ENCODE data around the gene MED31.

The MED31 gene

DNA sequence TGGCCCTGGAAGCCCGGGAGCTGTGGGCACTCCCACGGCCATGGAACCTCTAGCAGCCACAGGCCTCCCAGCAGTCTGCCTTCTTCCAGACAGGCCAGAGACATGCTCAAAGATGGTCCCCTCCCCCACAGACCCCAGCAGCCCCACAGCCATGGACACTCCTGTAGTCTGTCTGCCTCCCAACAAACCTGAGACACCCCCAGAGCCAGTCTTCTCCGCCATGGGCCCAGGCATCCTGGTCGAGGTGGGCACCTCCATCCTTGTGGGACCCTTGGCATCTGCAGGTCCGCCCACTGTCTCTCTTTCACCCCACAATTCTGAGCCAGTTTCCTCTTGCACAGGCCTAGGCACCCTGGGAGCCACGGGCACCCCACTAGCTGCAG is 14.0 kb downstream of the MED31 start:
- Mint-ChIP-seq H3K4me3 (peak overlapping the region; percentile 75 to 81 (median 77)), H3K9me3 (no peaks in the 10 kb centered on the region), H3K27ac (no peak overlapping the region), H3K4me1 (peaks cover 18% of the 10 kb centered on the region), H3K27me3 (ENCODE audit: low read depth) (no peaks in the 10 kb centered on the region), H3K36me3 (ENCODE audit: low read depth) (peaks cover 32% of the 10 kb centered on the region)
- TF ChIP-seq, protein P1, sequence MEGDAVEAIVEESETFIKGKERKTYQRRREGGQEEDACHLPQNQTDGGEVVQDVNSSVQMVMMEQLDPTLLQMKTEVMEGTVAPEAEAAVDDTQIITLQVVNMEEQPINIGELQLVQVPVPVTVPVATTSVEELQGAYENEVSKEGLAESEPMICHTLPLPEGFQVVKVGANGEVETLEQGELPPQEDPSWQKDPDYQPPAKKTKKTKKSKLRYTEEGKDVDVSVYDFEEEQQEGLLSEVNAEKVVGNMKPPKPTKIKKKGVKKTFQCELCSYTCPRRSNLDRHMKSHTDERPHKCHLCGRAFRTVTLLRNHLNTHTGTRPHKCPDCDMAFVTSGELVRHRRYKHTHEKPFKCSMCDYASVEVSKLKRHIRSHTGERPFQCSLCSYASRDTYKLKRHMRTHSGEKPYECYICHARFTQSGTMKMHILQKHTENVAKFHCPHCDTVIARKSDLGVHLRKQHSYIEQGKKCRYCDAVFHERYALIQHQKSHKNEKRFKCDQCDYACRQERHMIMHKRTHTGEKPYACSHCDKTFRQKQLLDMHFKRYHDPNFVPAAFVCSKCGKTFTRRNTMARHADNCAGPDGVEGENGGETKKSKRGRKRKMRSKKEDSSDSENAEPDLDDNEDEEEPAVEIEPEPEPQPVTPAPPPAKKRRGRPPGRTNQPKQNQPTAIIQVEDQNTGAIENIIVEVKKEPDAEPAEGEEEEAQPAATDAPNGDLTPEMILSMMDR (IDR thresholded peaks at IDR 0.05; ENCODE audit: unreplicated experiment in 3 of 3) = no peak

DNA sequence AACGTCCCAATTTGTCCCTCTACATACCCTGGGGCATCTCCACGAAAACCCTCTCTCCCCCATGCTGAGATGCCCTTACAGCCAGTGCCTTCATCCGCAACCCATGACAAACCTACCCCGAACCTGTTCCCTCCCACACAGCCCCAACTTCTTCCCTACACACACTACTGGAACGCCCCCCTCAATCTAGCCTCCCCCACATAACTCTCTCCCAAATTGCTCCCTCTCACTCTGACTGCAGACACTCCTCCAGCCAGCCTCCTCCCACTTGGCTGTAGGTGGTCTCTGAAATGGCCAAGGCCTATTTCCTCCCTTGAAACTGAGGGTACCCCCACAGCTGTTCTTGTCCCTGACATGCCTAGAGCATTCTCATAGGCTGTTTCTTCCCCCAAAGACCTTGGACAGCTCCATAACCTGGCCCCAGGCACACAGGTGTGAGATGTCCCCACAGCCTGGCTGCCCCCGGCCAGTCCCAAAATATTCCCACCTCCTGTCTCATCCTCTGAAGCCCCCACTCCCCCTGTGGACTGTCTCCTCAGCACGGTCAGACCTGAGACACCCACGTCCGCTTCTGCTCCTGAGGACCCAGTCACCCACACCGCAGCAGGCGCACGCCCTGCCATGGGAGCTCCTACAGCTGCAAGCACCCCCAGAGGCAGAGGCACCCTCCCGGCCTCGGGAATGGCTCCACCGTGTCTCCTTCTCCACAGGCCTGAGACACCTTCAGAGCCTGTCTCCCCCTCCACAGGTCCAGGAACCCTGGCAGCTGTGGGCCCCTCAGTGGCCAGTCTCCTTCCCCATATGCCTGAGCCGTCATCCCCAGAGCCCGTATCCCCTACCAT is 14.6 kb downstream of the MED31 start:
- Mint-ChIP-seq H3K36me3 (ENCODE audit: low read depth) (peaks cover 35% of the 10 kb centered on the region), H3K4me3 (peak overlapping the region; percentile 75 to 81 (median 77)), H3K9me3 (no peaks in the 10 kb centered on the region), H3K4me1 (peaks cover 13% of the 10 kb centered on the region), H3K27me3 (ENCODE audit: low read depth) (no peaks in the 10 kb centered on the region), H3K27ac (peak overlapping the region in 1 of 3 experiments; percentile 4)
- TF ChIP-seq, protein P1 (IDR thresholded peaks at IDR 0.05; ENCODE audit: unreplicated experiment in 3 of 3) = no peak

DNA sequence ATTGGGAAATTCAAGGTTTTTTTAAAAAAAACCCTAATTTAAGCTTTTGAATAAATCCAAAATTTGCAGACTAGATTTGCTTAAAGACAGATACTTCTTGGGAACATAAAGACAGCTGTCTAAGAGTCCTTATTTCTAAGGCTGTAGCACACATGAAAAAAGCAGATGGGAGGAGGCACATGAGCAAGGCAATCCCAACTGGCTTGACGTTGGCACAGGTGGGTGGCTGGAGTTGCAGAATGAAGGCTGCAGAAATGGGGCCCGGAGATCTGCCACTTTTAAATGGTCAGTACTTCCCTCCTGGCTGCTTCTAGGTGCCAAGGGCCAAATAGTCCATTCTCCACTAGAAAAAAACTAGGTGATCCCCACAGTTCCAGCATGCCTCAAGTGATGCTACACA is 15.3 kb downstream of the MED31 start:
- Mint-ChIP-seq H3K27me3 (ENCODE audit: low read depth) (no peaks in the 10 kb centered on the region), H3K4me1 (peaks cover 7% of the 10 kb centered on the region), H3K9me3 (no peaks in the 10 kb centered on the region), H3K36me3 (ENCODE audit: low read depth) (peaks cover 40% of the 10 kb centered on the region), H3K4me3 (peak overlapping the region; percentile 27 to 77 (median 38)), H3K27ac (no peak overlapping the region)
- TF ChIP-seq, protein P1 (IDR thresholded peaks at IDR 0.05; ENCODE audit: unreplicated experiment in 3 of 3) = no peak

DNA sequence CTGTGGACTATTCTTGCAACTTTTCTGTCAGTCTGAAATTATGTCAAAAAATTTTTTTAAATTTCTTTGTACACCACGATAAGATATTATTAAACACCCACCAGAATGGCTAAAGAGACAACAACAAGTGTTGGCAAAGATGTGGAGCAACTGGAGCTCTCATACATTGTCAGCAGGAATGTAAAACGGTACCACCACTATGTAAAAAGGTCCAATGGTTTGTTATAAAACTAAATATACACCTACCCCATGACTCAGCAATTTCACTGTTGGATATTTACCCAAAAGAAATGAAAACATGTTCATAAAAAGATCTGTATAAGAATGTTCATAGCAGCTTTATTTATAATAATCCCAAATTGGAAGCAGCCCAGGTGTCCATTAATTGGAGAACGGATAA is 18.1 kb downstream of the MED31 start:
- Mint-ChIP-seq H3K9me3 (no peaks in the 10 kb centered on the region), H3K4me1 (no peaks in the 10 kb centered on the region), H3K4me3 (no peak overlapping the region), H3K27ac (no peak overlapping the region), H3K36me3 (ENCODE audit: low read depth) (peaks cover 57% of the 10 kb centered on the region), H3K27me3 (ENCODE audit: low read depth) (no peaks in the 10 kb centered on the region)
- TF ChIP-seq, protein P1 (IDR thresholded peaks at IDR 0.05; ENCODE audit: unreplicated experiment in 3 of 3) = no peak

DNA sequence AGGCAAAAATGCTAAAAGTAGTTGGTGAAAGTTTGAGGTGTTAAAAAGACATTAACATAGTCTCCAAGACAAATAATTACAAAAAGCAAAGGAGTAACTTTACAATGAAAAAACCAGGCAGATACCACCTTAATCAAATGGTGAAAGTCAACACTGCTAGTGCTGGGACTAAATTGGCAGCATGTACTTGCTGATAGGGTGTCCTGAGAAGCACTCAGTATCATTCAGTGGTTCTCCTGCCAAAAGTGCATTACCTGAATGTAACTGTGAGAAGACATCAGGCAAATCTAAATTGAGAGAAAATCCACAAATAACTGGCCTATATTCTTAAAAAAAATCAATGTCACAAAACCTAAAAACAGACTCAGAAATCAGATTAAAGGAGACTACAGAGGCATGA is 18.9 kb downstream of the MED31 start:
- H3K4me1 Mint-ChIP-seq = no peaks in the 10 kb centered on the region
- H3K4me3 Mint-ChIP-seq = no peak overlapping the region
- H3K9me3 Mint-ChIP-seq = no peaks in the 10 kb centered on the region
- TF ChIP-seq, protein P1 (IDR thresholded peaks at IDR 0.05; ENCODE audit: unreplicated experiment in 3 of 3) = no peak
- no peak overlapping the region for H3K27ac Mint-ChIP-seq
- no peaks in the 10 kb centered on the region for H3K27me3 Mint-ChIP-seq (ENCODE audit: low read depth)
- H3K36me3 Mint-ChIP-seq (ENCODE audit: low read depth) = peaks cover 65% of the 10 kb centered on the region

DNA sequence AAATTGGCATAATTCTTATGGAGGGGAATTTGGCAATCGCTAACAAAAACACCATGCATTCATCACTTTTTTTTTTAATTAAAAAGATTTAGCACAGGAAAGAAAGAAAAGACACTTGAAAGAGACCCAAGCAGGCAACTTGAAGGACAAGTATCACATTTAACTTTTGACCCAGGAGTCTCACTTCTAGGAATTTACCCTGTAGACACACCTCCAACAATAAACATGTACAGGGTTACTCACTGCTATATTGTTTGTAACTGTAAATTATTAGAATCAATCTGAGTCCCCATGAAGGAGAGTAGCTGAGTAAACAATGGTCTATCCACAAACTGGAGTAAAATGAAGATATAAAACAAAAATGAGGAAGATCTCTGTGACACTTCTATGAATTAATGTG is 21.0 kb downstream of the MED31 start:
- Mint-ChIP-seq H3K27me3 (ENCODE audit: low read depth) (no peaks in the 10 kb centered on the region), H3K4me3 (no peak overlapping the region), H3K4me1 (no peaks in the 10 kb centered on the region), H3K27ac (no peak overlapping the region), H3K36me3 (ENCODE audit: low read depth) (peaks cover 76% of the 10 kb centered on the region), H3K9me3 (no peaks in the 10 kb centered on the region)
- TF ChIP-seq, protein P1 (IDR thresholded peaks at IDR 0.05; ENCODE audit: unreplicated experiment in 3 of 3) = no peak
